ENCODE results near the gene CCDC85B. TPM values are rescaled to one million over a fixed set of nuclear protein-coding genes. Genes with fewer than 3 reads are reported as not detected.
A peak's percentile ranks its signal among the peaks of the same experiment; 100 is the strongest.

CCDC85B gene
- total and polyA plus RNA-seq, 2 of the 13 experiments (the other 11 are each of a cell fraction or from before 2014, with no cell fraction given), result 8.2 to 19.5 TPM

DNA sequence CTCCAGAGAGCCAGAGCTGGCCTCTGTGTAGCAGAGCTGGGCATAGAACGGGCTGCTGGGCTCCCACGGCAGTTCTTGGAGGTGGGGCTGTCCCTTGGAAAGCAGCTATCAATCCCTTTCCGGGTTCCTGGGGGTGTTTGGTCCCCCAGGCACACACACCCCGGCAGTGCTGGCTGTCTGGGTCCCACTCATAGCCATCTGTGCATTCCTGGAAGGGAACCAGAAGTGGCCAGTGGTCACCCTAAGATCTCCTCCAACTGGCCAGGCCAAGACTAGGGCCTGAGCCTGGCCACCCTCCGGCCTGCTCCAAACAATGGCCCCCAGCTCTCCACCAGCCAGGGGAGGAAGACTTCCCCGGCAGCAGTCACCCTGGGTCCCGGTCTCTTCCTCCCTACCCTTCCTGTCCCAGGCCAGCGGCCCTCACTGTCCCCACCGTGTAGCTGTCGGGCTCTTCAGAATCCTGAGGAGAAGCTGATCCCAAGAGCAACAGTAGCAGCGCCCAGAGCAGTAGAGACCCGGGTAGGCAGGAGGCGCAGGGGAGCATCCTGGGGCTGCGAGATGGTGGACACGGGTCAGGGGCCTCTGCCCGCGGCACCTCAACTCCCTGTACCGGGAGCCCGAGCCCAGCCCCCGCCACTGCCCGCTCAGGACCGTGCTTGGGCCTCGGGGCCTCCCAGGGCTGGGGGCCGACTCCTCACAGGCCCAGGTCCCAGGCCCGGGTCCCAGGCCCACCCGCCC lies 18.5 kb upstream of the CCDC85B start (continued):
- TF ChIP-seq UBTF (CRISPR knock-in tag; IDR thresholded peaks at IDR 0.05) (0 out of 2 replicates have a peak, but pooled peaks have one; percentile 34), ZNF639 (CRISPR knock-in tag; conservative IDR thresholded peaks at IDR 0.05) (no peak), ZNF484 (CRISPR knock-in tag; IDR thresholded peaks at IDR 0.05; ENCODE audit: borderline replicate concordance, low read depth) (no peak), PAX8 (CRISPR knock-in tag; IDR thresholded peaks at IDR 0.05; ENCODE audit: borderline replicate concordance) (no peak), ZNF740 (CRISPR knock-in tag; IDR thresholded peaks at IDR 0.05) (no peak), EED (CRISPR knock-in tag; IDR thresholded peaks at IDR 0.05) (no peak), KLF12 (CRISPR knock-in tag; IDR thresholded peaks at IDR 0.05; ENCODE audit: borderline replicate concordance) (no peak), ZFX (CRISPR knock-in tag; IDR thresholded peaks at IDR 0.05; ENCODE audit: low read depth) (peak; percentile 55), ZNF282 (IDR thresholded peaks at IDR 0.05; ENCODE audit: partially characterized antibody) (no peak), TOE1 (CRISPR knock-in tag; IDR thresholded peaks at IDR 0.05) (no peak), ZBTB33 (CRISPR knock-in tag; IDR thresholded peaks at IDR 0.05) (no peak), ZNF776 (CRISPR knock-in tag; IDR thresholded peaks at IDR 0.05) (no peak), ZNF777 (CRISPR knock-in tag; IDR thresholded peaks at IDR 0.05) (0 out of 2 replicates have a peak, but pooled peaks have one; percentile 12)
- TF ChIP-seq, protein P1, sequence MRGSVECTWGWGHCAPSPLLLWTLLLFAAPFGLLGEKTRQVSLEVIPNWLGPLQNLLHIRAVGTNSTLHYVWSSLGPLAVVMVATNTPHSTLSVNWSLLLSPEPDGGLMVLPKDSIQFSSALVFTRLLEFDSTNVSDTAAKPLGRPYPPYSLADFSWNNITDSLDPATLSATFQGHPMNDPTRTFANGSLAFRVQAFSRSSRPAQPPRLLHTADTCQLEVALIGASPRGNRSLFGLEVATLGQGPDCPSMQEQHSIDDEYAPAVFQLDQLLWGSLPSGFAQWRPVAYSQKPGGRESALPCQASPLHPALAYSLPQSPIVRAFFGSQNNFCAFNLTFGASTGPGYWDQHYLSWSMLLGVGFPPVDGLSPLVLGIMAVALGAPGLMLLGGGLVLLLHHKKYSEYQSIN (CRISPR knock-in tag; IDR thresholded peaks at IDR 0.05; ENCODE audit: borderline replicate concordance), result no peak

Data from HepG2 (cell line).